Retinal pigment epithelial cell (primary cell): ENCODE measurements around the gene HPCAL1.

ENCODE experiments used
- DNase-seq: peaks from one replicate; pipeline ENCODE4 v3.0.0-alpha.2; 2010; ENCODE audit warnings: low read depth
- H3K4me3 ChIP-seq: 2 replicates; pipeline ENCODE4 v1.5.1; 2011; ENCODE audit warnings: mild to moderate bottlenecking, low read length, control low read depth, moderate library complexity
- CTCF ChIP-seq: conservative IDR thresholded peaks from 2 replicates; pipeline ENCODE4 v1.5.1; 2011; ENCODE audit warnings: low read depth, low read length, control low read depth, inconsistent platforms

HPCAL1 gene

GRCh38 chr2:10397297-10397875 lies 94.7 kb downstream of the HPCAL1 start:
- no peak for DNase-seq
- H3K4me3 ChIP-seq, result no peak overlapping the region
- TF ChIP-seq CTCF, result no peak

GRCh38 chr2:10397878-10398277 lies 95.2 kb downstream of the HPCAL1 start:
- no peak for TF ChIP-seq CTCF
- no peak for DNase-seq
- no peak overlapping the region for H3K4me3 ChIP-seq

DNA sequence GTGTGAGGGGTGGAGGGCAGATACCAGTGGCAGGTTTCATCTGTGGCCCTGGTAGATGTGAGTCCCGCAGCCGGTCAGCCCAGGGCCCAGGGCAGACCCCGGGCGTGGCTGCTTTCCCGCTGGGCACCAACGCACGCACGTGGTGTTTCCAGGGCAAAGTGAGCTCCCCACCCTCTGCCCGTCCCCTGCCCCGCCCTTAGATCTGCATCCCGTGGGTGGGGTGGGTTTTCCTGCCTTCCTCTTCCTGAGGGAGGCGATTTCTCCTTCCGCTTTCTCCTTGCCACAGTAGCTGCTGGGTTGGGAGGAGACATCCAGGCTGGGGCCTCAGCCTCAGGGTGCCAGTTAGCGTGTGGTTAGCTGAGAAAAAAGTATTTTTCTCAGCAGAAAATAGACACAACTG lies 95.8 kb downstream of the HPCAL1 start:
- no peak overlapping the region for H3K4me3 ChIP-seq
- TF ChIP-seq CTCF, result no peak

GRCh38 chr2:10399358-10399757 lies 96.7 kb downstream of the HPCAL1 start:
- no peak for TF ChIP-seq CTCF
- no peak overlapping the region for H3K4me3 ChIP-seq

More for the DNA sequence above, 95.8 kb downstream of the HPCAL1 start:
- no peak for DNase-seq

GRCh38 chr2:10400002-10400401 lies 97.3 kb downstream of the HPCAL1 start:
- no peak for DNase-seq
- no peak overlapping the region for H3K4me3 ChIP-seq
- no peak for TF ChIP-seq CTCF

More at GRCh38 chr2:10399358-10399757, 96.7 kb downstream of the HPCAL1 start:
- no peak for DNase-seq

DNA sequence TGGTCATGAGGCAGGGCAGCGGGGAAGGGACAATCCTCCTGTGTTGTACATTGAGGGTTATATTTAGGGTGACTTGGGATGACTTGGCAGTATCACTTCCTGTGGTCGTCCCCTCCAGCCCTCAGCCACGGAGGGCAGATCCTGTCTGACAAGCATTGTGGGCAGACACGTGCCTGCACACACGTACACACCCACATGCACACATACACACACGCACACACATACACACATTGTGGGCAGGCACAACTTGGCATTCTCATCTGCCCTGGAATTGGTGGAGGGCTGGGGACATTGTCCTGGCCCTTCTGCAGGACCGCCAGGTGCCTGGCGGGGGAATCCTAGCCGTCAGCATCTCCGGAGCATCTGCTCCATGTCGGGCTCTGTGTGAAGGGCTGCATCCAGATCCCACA lies 97.9 kb downstream of the HPCAL1 start:
- TF ChIP-seq CTCF, result no peak
- no peak for DNase-seq
- H3K4me3 ChIP-seq, result no peak overlapping the region

DNA sequence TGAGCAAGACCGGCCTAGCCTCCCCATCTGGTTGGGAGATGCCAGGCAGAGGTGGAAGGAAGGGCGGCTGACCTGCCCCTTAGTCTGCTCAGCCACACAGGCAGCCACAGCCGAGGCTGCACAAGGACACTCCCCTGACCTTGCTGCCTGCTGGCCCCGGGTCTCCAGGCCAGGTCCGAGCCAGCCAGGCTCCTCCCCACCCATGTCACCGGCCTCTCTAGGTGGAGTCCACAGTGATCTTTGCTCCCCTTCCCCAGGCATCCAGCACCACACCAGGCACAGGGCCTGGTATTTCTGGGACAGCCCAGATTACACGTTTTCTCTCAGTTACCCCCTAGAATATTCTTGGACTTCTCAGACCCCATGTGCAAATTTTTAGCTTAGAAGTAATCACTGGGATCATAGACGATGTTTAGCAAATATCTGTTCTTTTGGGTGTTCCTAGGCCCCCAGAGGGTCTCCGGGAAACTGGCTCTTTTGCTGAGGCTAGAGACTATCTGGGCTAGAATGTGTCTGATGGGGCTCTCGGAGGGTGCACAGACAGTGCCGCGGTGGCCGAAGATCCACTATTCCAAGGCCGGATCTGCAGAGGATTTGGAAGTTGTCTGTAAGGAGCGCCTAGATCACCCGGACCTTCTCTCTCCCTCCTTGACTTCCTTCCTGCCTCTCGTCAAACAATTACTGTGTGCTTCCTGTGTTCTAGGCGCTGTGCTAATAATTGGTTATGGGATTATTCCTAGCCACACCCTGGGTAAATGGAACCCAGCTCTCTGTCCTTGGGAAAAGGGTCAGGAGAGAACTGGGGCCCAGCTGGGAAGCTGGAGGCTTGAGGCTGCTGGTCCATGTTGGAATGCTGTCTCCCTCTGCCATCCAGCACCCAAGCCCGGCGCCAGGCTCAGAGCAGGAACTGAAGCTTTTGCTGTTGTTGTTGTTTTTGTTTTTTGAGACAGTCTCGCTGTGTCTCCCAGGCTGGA lies 98.6 kb downstream of the HPCAL1 start:
- no peak overlapping the region for H3K4me3 ChIP-seq
- no peak for DNase-seq
- TF ChIP-seq CTCF, result no peak
